ENCODE data around the gene AP1AR. TPM values are rescaled to one million over a fixed set of nuclear protein-coding genes. Genes with fewer than 3 reads are reported as not detected.

AP1AR gene
- total RNA-seq (29.1 TPM), polyA plus RNA-seq (21.9 TPM)

- Histone ChIP-seq H3K27ac (ENCODE audit: low read depth) (peak within 1 kb of the TSS; percentile 93), H3K4me3 (ENCODE audit: low read depth, low read length) (peak within 1 kb of the TSS; percentile 75), H3K4me1 (ENCODE audit: insufficient read depth) (no peaks in the 10 kb centered on the region), H3K36me3 (ENCODE audit: insufficient read depth) (no peaks in the 10 kb centered on the region)
- WGBS, result under 1% methylated on average over 70 of the region's 70 CpGs
- DNase-seq (ENCODE audit: extremely low spot score), result peak; percentile 67
Measured at GRCh38 chr4:112231779-112232713, at the start of gene AP1AR. Gene AP1AR (plus strand): TSS chr4:112231787. CDS start chr4:112232092, 305 bp downstream.

- Histone ChIP-seq H3K4me3 (ENCODE audit: low read depth, low read length) (no peak overlapping the region), H3K36me3 (ENCODE audit: insufficient read depth) (no peaks in the 10 kb centered on the region), H3K4me1 (ENCODE audit: insufficient read depth) (no peaks in the 10 kb centered on the region), H3K27ac (ENCODE audit: low read depth) (no peak overlapping the region)
- WGBS, result 80% methylated on average over 3 of the region's 3 CpGs
- DNase-seq (ENCODE audit: extremely low spot score), result no peak
Measured at GRCh38 chr4:112182604-112183003, 49.0 kb upstream of the AP1AR start.

- H3K36me3 ChIP-seq (ENCODE audit: insufficient read depth), result no peaks in the 10 kb centered on the region
- H3K4me3 ChIP-seq (ENCODE audit: low read depth, low read length), result no peak overlapping the region
- no peak overlapping the region for H3K27ac ChIP-seq (ENCODE audit: low read depth)
- 78% methylated on average over 2 of the region's 2 CpGs for WGBS
- no peak for DNase-seq (ENCODE audit: extremely low spot score)
- H3K4me1 ChIP-seq (ENCODE audit: insufficient read depth), result no peaks in the 10 kb centered on the region
Measured at GRCh38 chr4:112183252-112183651, 48.3 kb upstream of the AP1AR start.

- no peaks in the 10 kb centered on the region for H3K4me1 ChIP-seq (ENCODE audit: insufficient read depth)
- DNase-seq (ENCODE audit: extremely low spot score), result no peak
- H3K4me3 ChIP-seq (ENCODE audit: low read depth, low read length), result no peak overlapping the region
- 98% methylated on average over 1 of the region's 1 CpG for WGBS
- no peak overlapping the region for H3K27ac ChIP-seq (ENCODE audit: low read depth)
- H3K36me3 ChIP-seq (ENCODE audit: insufficient read depth), result no peaks in the 10 kb centered on the region
Measured at GRCh38 chr4:112184438-112184837, 47.1 kb upstream of the AP1AR start.

- Histone ChIP-seq H3K36me3 (ENCODE audit: insufficient read depth) (no peaks in the 10 kb centered on the region), H3K4me3 (ENCODE audit: low read depth, low read length) (no peak overlapping the region), H3K4me1 (ENCODE audit: insufficient read depth) (no peaks in the 10 kb centered on the region), H3K27ac (ENCODE audit: low read depth) (no peak overlapping the region)
- 93% methylated on average over 2 of the region's 2 CpGs for WGBS
- no peak for DNase-seq (ENCODE audit: extremely low spot score)
Measured at GRCh38 chr4:112185334-112185733, 46.3 kb upstream of the AP1AR start.

GRCh38 chr4:112185740-112186670, 45.6 kb upstream of the AP1AR start:
- WGBS, result 76% methylated on average over 8 of the region's 8 CpGs
- Histone ChIP-seq H3K4me1 (ENCODE audit: insufficient read depth) (no peaks in the 10 kb centered on the region), H3K36me3 (ENCODE audit: insufficient read depth) (no peaks in the 10 kb centered on the region), H3K27ac (ENCODE audit: low read depth) (no peak overlapping the region), H3K4me3 (ENCODE audit: low read depth, low read length) (no peak overlapping the region)
- DNase-seq (ENCODE audit: extremely low spot score), result no peak

- 36% methylated on average over 2 of the region's 2 CpGs for WGBS
- no peak overlapping the region for H3K4me3 ChIP-seq (ENCODE audit: low read depth, low read length)
- DNase-seq (ENCODE audit: extremely low spot score), result no peak
- H3K36me3 ChIP-seq (ENCODE audit: insufficient read depth), result no peaks in the 10 kb centered on the region
- H3K27ac ChIP-seq (ENCODE audit: low read depth), result no peak overlapping the region
- H3K4me1 ChIP-seq (ENCODE audit: insufficient read depth), result no peaks in the 10 kb centered on the region
Measured at GRCh38 chr4:112189754-112190153, 41.8 kb upstream of the AP1AR start.

GRCh38 chr4:112190684-112191083, 40.9 kb upstream of the AP1AR start:
- WGBS, result 92% methylated on average over 8 of the region's 8 CpGs
- Histone ChIP-seq H3K27ac (ENCODE audit: low read depth) (no peak overlapping the region), H3K36me3 (ENCODE audit: insufficient read depth) (no peaks in the 10 kb centered on the region), H3K4me1 (ENCODE audit: insufficient read depth) (no peaks in the 10 kb centered on the region), H3K4me3 (ENCODE audit: low read depth, low read length) (no peak overlapping the region)
- no peak for DNase-seq (ENCODE audit: extremely low spot score)

GRCh38 chr4:112196461-112196860, 35.1 kb upstream of the AP1AR start:
- Histone ChIP-seq H3K27ac (ENCODE audit: low read depth) (no peak overlapping the region), H3K36me3 (ENCODE audit: insufficient read depth) (peaks cover 1% of the 10 kb centered on the region), H3K4me1 (ENCODE audit: insufficient read depth) (no peaks in the 10 kb centered on the region), H3K4me3 (ENCODE audit: low read depth, low read length) (no peak overlapping the region)
- 35% methylated on average over 1 of the region's 1 CpG for WGBS
- no peak for DNase-seq (ENCODE audit: extremely low spot score)

GRCh38 chr4:112199041-112199440, 32.5 kb upstream of the AP1AR start:
- Histone ChIP-seq H3K4me1 (ENCODE audit: insufficient read depth) (no peaks in the 10 kb centered on the region), H3K4me3 (ENCODE audit: low read depth, low read length) (no peak overlapping the region), H3K27ac (ENCODE audit: low read depth) (no peak overlapping the region), H3K36me3 (ENCODE audit: insufficient read depth) (peaks cover 1% of the 10 kb centered on the region)
- 78% methylated on average over 1 of the region's 1 CpG for WGBS
- DNase-seq (ENCODE audit: extremely low spot score), result no peak

GRCh38 chr4:112201915-112202505, 29.6 kb upstream of the AP1AR start:
- no peak for DNase-seq (ENCODE audit: extremely low spot score)
- H3K27ac ChIP-seq (ENCODE audit: low read depth), result no peak overlapping the region
- no peaks in the 10 kb centered on the region for H3K4me1 ChIP-seq (ENCODE audit: insufficient read depth)
- H3K36me3 ChIP-seq (ENCODE audit: insufficient read depth), result no peaks in the 10 kb centered on the region
- H3K4me3 ChIP-seq (ENCODE audit: low read depth, low read length), result no peak overlapping the region
- 57% methylated on average over 4 of the region's 4 CpGs for WGBS

- no peak overlapping the region for H3K4me3 ChIP-seq (ENCODE audit: low read depth, low read length)
- no peak overlapping the region for H3K27ac ChIP-seq (ENCODE audit: low read depth)
- H3K36me3 ChIP-seq (ENCODE audit: insufficient read depth), result no peaks in the 10 kb centered on the region
- DNase-seq (ENCODE audit: extremely low spot score), result no peak
- H3K4me1 ChIP-seq (ENCODE audit: insufficient read depth), result no peaks in the 10 kb centered on the region
- WGBS, result 89% methylated on average over 1 of the region's 1 CpG
Measured at GRCh38 chr4:112203593-112203992, 28.0 kb upstream of the AP1AR start.

- Histone ChIP-seq H3K36me3 (ENCODE audit: insufficient read depth) (no peaks in the 10 kb centered on the region), H3K27ac (ENCODE audit: low read depth) (no peak overlapping the region), H3K4me3 (ENCODE audit: low read depth, low read length) (no peak overlapping the region), H3K4me1 (ENCODE audit: insufficient read depth) (no peaks in the 10 kb centered on the region)
- 63% methylated on average over 2 of the region's 2 CpGs for WGBS
- no peak for DNase-seq (ENCODE audit: extremely low spot score)
Measured at GRCh38 chr4:112206431-112206830, 25.2 kb upstream of the AP1AR start.
